ENCODE results near the gene TPP1.

Gene TPP1

DNA sequence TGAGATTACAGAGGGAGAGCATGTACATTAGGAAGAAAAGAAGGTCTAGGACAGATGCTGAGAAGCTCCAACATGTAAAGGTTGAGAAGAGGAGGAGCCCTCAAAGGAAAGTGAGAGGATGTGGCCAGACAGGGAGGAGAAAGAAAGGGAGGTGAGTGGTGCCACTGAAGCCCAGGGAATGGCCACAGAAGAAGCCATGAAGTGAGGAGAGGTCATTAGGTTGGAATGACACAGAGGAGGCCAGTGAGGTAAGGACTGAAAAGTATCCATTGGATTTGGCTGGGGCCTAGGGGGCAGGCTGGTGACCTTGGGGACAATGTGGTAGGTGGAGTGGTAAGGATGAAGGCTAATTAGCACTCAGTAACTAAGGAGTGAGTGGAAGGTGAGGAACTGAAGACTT lies 39.4 kb upstream of the TPP1 start:
- no peak overlapping the region for H3K4me3 ChIP-seq (ENCODE audit: low read length)
- DNase-seq (ENCODE audit: low read depth), result no peak
- TF ChIP-seq, protein P1, sequence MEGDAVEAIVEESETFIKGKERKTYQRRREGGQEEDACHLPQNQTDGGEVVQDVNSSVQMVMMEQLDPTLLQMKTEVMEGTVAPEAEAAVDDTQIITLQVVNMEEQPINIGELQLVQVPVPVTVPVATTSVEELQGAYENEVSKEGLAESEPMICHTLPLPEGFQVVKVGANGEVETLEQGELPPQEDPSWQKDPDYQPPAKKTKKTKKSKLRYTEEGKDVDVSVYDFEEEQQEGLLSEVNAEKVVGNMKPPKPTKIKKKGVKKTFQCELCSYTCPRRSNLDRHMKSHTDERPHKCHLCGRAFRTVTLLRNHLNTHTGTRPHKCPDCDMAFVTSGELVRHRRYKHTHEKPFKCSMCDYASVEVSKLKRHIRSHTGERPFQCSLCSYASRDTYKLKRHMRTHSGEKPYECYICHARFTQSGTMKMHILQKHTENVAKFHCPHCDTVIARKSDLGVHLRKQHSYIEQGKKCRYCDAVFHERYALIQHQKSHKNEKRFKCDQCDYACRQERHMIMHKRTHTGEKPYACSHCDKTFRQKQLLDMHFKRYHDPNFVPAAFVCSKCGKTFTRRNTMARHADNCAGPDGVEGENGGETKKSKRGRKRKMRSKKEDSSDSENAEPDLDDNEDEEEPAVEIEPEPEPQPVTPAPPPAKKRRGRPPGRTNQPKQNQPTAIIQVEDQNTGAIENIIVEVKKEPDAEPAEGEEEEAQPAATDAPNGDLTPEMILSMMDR (conservative IDR thresholded peaks at IDR 0.05; ENCODE audit: low read length), result no peak

- H3K4me3 ChIP-seq (ENCODE audit: low read length), result no peak overlapping the region
- DNase-seq (ENCODE audit: low read depth), result no peak
- TF ChIP-seq, protein P1 (conservative IDR thresholded peaks at IDR 0.05; ENCODE audit: low read length), result no peak
Observed at GRCh38 chr11:6657346-6657745, 38.1 kb upstream of the TPP1 start.

GRCh38 chr11:6656936-6657335 lies 37.7 kb upstream of the TPP1 start:
- TF ChIP-seq, protein P1 (conservative IDR thresholded peaks at IDR 0.05; ENCODE audit: low read length), result no peak
- no peak for DNase-seq (ENCODE audit: low read depth)
- no peak overlapping the region for H3K4me3 ChIP-seq (ENCODE audit: low read length)

DNA sequence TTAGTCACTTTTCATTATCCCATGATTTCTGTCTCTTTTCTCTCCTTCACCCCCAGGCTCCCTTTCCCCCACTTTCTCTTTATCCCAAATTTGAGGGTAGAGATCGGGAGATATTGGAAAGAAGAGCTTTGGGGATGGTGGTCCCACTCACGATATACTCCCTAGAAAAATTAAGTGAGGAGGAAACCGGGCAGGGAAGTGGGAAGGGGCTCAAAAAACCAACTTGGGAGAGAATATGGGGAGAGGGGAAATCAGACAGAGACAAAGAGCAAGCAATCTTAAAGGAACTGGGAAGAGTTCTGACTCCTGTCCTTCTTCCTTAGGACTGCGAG lies 37.3 kb upstream of the TPP1 start:
- peak overlapping the region; percentile 64 for H3K4me3 ChIP-seq (ENCODE audit: low read length)
- TF ChIP-seq, protein P1 (conservative IDR thresholded peaks at IDR 0.05; ENCODE audit: low read length), result no peak
- no peak for DNase-seq (ENCODE audit: low read depth)

- DNase-seq (ENCODE audit: low read depth), result no peak
- peak within 1 kb of the TSS; percentile 64 for H3K4me3 ChIP-seq (ENCODE audit: low read length)
- TF ChIP-seq, protein P1 (conservative IDR thresholded peaks at IDR 0.05; ENCODE audit: low read length), result no peak
Observed at GRCh38 chr11:6655790-6656583, 36.8 kb upstream of the TPP1 start, which contains the start of gene DCHS1. Gene DCHS1, minus strand, starts transcription at chr11:6655809. Its CDS starts 14,196 bp downstream, at chr11:6641613.

DNA sequence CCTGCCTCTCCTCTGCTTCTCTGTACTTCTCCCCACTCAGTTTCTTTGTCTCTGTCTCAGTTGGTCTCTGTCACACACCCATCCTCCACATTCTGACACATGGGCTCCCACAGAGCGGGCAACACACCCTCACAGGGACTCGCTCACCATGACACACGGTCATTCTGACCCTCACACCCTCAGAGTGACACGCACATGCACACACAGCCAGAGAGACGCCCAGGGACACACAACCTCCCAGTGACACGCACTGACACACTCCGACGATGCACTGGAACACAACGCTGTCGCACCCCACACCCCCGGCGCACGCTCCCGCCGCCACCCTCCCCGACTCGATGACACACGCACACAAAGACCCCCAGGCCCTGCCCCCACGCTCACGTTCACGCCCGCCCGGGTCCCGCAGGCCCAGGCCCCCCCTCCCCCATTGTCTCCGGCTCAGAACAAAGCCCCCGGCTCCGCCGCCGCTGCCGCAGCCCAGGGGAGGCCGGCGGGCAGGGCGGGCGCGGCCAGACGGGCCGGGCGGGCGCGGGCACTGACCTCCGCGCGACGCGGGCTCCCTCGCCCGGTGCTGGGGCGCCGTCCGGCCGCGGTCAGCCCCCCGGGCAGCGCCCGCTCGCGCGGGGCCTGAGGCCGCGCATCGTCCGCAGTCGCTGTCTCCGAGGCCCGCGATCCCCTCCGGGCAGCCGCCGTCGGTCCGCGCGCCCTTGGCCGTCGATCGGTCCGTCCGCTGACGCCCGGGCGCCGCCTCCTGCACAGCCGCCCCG lies 36.0 kb upstream of the TPP1 start:
- peak overlapping the region; percentile 62 for H3K4me3 ChIP-seq (ENCODE audit: low read length)
- TF ChIP-seq, protein P1 (conservative IDR thresholded peaks at IDR 0.05; ENCODE audit: low read length), result no peak
- peak; percentile 15 for DNase-seq (ENCODE audit: low read depth)

All from AG10803 (cell line).